Right lobe of liver (tissue), 4 donors: Measurements from ENCODE around the gene MAPKAPK3.

ENCODE experiments used
- POLR2A ChIP-seq: fragments of 450-650 bp; IDR thresholded peaks from one replicate; pipeline ENCODE4 v1.6.1; 2017; ENCODE audit warnings: antibody characterized with exemption, mild to moderate bottlenecking
- TF ChIP-seq, protein P1 (sequence below), 4 donors: fragments of 200-600 bp in 3 of 4; fragments of 450-650 bp in 1 of 4; IDR thresholded peaks; one replicate each; pipeline versions ENCODE4 v1.5.1 to v1.8.0; 2016 to 2022; ENCODE audit warnings: antibody characterized with exemption in 4 of 4, mild to moderate bottlenecking in 2 of 4
- donor health status: DM: no; HTN: no; CAD: no.
- donor health status: DM: no; HTN: no; CAD: no.
- donor health status: DM: no; HTN: yes; CAD: no.

DNA sequence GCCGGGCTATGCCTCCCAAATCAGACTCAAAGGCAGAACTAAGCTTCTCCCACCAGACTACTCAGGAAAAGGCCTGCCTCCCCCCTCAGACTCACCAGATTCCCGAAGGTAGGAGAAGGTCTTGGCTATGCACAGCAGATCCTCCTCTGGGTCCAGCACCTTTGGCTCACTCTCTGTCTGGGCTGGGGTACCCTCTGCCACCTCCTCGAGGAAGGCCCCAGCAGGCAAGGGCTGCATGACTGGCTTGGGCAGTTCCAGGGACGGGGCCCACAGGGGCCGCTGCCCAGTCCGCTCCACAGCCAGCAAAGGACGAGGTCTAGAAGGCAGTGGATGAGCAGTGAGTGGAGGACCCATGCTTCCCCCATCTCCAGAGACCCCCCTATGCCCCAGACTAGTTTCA, 8.7 kb upstream of the MAPKAPK3 start:
- TF ChIP-seq, protein P1, sequence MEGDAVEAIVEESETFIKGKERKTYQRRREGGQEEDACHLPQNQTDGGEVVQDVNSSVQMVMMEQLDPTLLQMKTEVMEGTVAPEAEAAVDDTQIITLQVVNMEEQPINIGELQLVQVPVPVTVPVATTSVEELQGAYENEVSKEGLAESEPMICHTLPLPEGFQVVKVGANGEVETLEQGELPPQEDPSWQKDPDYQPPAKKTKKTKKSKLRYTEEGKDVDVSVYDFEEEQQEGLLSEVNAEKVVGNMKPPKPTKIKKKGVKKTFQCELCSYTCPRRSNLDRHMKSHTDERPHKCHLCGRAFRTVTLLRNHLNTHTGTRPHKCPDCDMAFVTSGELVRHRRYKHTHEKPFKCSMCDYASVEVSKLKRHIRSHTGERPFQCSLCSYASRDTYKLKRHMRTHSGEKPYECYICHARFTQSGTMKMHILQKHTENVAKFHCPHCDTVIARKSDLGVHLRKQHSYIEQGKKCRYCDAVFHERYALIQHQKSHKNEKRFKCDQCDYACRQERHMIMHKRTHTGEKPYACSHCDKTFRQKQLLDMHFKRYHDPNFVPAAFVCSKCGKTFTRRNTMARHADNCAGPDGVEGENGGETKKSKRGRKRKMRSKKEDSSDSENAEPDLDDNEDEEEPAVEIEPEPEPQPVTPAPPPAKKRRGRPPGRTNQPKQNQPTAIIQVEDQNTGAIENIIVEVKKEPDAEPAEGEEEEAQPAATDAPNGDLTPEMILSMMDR (IDR thresholded peaks at IDR 0.05), result no peak
- TF ChIP-seq POLR2A, result no peak
